Mesenchymal stem cell (in vitro differentiated cells and primary cell): ENCODE results near the gene TSHZ3.

Source experiments
- DNase-seq: peaks from one replicate; pipeline ENCODE4 v3.0.0-alpha.2; 2013
- H2AFZ ChIP-seq: one replicate; pipeline ENCODE4 v1.6.1; 2013; ENCODE audit warnings: low read depth, mild to moderate bottlenecking, control low read depth, inconsistent platforms, low read length, moderate library complexity
- H2AK5ac ChIP-seq: 2 replicates; pipeline ENCODE4 v1.6.1; 2013; ENCODE audit warnings: low read length, moderate library complexity, mild to moderate bottlenecking, inconsistent platforms; ENCODE audit not compliant: severe bottlenecking
- H2BK120ac ChIP-seq: one replicate; pipeline ENCODE4 v1.6.1; 2013; ENCODE audit warnings: low read depth, mild to moderate bottlenecking, inconsistent platforms, low read length, moderate library complexity
- H2BK12ac ChIP-seq, 2 experiments: one replicate each; pipeline ENCODE4 v1.6.1; 2013; ENCODE audit warnings: inconsistent platforms in 2 of 2, low read length in 2 of 2, mild to moderate bottlenecking in 2 of 2, moderate library complexity in 2 of 2, control low read depth in 1 of 2
- H2BK15ac ChIP-seq: one replicate; pipeline ENCODE4 v1.6.1; 2013; ENCODE audit warnings: mild to moderate bottlenecking, low read depth, inconsistent platforms; ENCODE audit not compliant: poor library complexity, severe bottlenecking
- H2BK5ac ChIP-seq: 2 replicates; pipeline ENCODE4 v1.6.1; 2013; ENCODE audit warnings: low read depth, mild to moderate bottlenecking, low read length, control low read depth, inconsistent platforms; ENCODE audit not compliant: poor library complexity, severe bottlenecking
- H3K14ac ChIP-seq, 2 experiments: one replicate each; pipeline ENCODE4 v1.6.1; 2013; ENCODE audit warnings: inconsistent platforms in 2 of 2, low read length in 2 of 2, control low read depth in 1 of 2, mild to moderate bottlenecking in 1 of 2, moderate library complexity in 1 of 2
- H3K18ac ChIP-seq, 2 experiments: one replicate each; pipeline ENCODE4 v1.6.1; 2013; ENCODE audit warnings: inconsistent platforms in 2 of 2, low read length in 2 of 2, control low read depth in 1 of 2, low read depth in 1 of 2, mild to moderate bottlenecking in 1 of 2
- H3K23ac ChIP-seq, 2 experiments: one replicate each; pipeline ENCODE4 v1.6.1; 2013; ENCODE audit warnings: inconsistent platforms in 2 of 2, low read length in 2 of 2, mild to moderate bottlenecking in 2 of 2, moderate library complexity in 2 of 2, control low read depth in 1 of 2
- H3K27ac ChIP-seq: 2 replicates; pipeline ENCODE4 v1.5.1; 2013; ENCODE audit warnings: mild to moderate bottlenecking, moderate library complexity, low read length, control low read depth, inconsistent platforms; ENCODE audit not compliant: poor library complexity, severe bottlenecking
- H3K27me3 ChIP-seq, 2 experiments: 2 replicates each; pipeline versions ENCODE4 v1.6.1 to v1.7.0; 2013; ENCODE audit warnings: low read length in 2 of 2, mild to moderate bottlenecking in 2 of 2, moderate library complexity in 2 of 2, control low read depth in 1 of 2, inconsistent platforms in 1 of 2; ENCODE audit not compliant: control insufficient read depth in 1 of 2, insufficient read depth in 1 of 2
- H3K36me3 ChIP-seq, 2 experiments: 2 replicates each; pipeline versions ENCODE4 v1.6.1 to v1.7.0; 2013; ENCODE audit warnings: low read length in 2 of 2, control low read depth in 1 of 2, inconsistent platforms in 1 of 2, low read depth in 1 of 2, mild to moderate bottlenecking in 1 of 2; ENCODE audit not compliant: insufficient read depth in 2 of 2, control insufficient read depth in 1 of 2
- H3K4ac ChIP-seq, 2 experiments: one replicate each; pipeline ENCODE4 v1.6.1; 2013; ENCODE audit warnings: inconsistent platforms in 2 of 2, low read length in 2 of 2, mild to moderate bottlenecking in 2 of 2, moderate library complexity in 2 of 2, control low read depth in 1 of 2, low read depth in 1 of 2
- H3K4me1 ChIP-seq: 2 replicates; pipeline ENCODE4 v1.6.1; 2013; ENCODE audit warnings: low read depth, low read length, control low read depth; ENCODE audit not compliant: control insufficient read depth, insufficient read depth
- H3K4me2 ChIP-seq: 2 replicates; pipeline ENCODE4 v1.6.1; 2013; ENCODE audit warnings: low read length, mild to moderate bottlenecking, inconsistent platforms; ENCODE audit not compliant: poor library complexity, severe bottlenecking
- H3K4me3 ChIP-seq, 2 experiments: 2 replicates each; pipeline versions ENCODE4 v1.5.1 to v1.7.0; 2013; ENCODE audit warnings: low read length in 2 of 2, mild to moderate bottlenecking in 2 of 2, control low read depth in 1 of 2, low read depth in 1 of 2; ENCODE audit not compliant: insufficient read depth in 1 of 2
- H3K79me1 ChIP-seq: replicated peaks from 2 replicates; pipeline ENCODE4 v1.6.1; 2013; ENCODE audit warnings: mild to moderate bottlenecking, control low read depth, low read length, inconsistent platforms; ENCODE audit not compliant: poor library complexity, severe bottlenecking
- H3K9ac ChIP-seq: 2 replicates; pipeline ENCODE4 v1.7.0; 2013; ENCODE audit warnings: mild to moderate bottlenecking, low read length, moderate library complexity
- H3K9me3 ChIP-seq: 2 replicates; pipeline ENCODE4 v1.7.0; 2013; ENCODE audit warnings: mild to moderate bottlenecking, low read length; ENCODE audit not compliant: control insufficient read depth
- H4K8ac ChIP-seq: one replicate; pipeline ENCODE4 v1.6.1; 2013; ENCODE audit warnings: inconsistent platforms, mild to moderate bottlenecking, low read length, moderate library complexity
- H4K91ac ChIP-seq: one replicate; pipeline ENCODE4 v1.6.1; 2013; ENCODE audit warnings: mild to moderate bottlenecking, low read length, inconsistent platforms
- WGBS: methylation state at CpG from one replicate; pipeline ENCODE4 v1.1.7; 2013; ENCODE audit warnings: mixed read lengths; 5-methylcytosine and 5-hydroxymethylcytosine counted together

TSHZ3 gene

GRCh38 chr19:31385744-31386143 is 36.5 kb upstream of the TSHZ3 start:
- Histone ChIP-seq H3K14ac (no peak overlapping the region), H4K8ac (no peak overlapping the region), H3K4me2 (no peak overlapping the region), H2AFZ (no peak overlapping the region), H3K23ac (no peak overlapping the region), H3K9me3 (no peaks in the 10 kb centered on the region), H3K4me1 (no peaks in the 10 kb centered on the region), H3K27me3 (no peaks in the 10 kb centered on the region), H2BK12ac (no peak overlapping the region), H3K4me3 (no peak overlapping the region), H2BK15ac (no peak overlapping the region), H3K36me3 (no peaks in the 10 kb centered on the region), H4K91ac (no peak overlapping the region), H3K18ac (no peak overlapping the region), H2BK120ac (no peak overlapping the region), H3K9ac (no peak overlapping the region), H3K27ac (no peak overlapping the region), H3K4ac (no peak overlapping the region), H3K79me1 (no peaks in the 10 kb centered on the region), H2AK5ac (no peak overlapping the region), H2BK5ac (no peak overlapping the region)
- 98% methylated on average over 1 of the region's 1 CpG for WGBS
- no peak for DNase-seq

GRCh38 chr19:31383553-31383952 is 34.3 kb upstream of the TSHZ3 start:
- Histone ChIP-seq H3K4ac (no peak overlapping the region), H2BK12ac (no peak overlapping the region), H3K4me3 (no peak overlapping the region), H3K23ac (no peak overlapping the region), H3K18ac (no peak overlapping the region), H3K27ac (no peak overlapping the region), H3K9ac (no peak overlapping the region), H2BK120ac (no peak overlapping the region), H3K79me1 (no peaks in the 10 kb centered on the region), H4K8ac (no peak overlapping the region), H3K36me3 (no peaks in the 10 kb centered on the region), H3K9me3 (no peaks in the 10 kb centered on the region), H2AFZ (no peak overlapping the region), H2BK5ac (no peak overlapping the region), H3K4me2 (no peak overlapping the region), H2AK5ac (no peak overlapping the region), H3K4me1 (no peaks in the 10 kb centered on the region), H3K14ac (no peak overlapping the region), H2BK15ac (no peak overlapping the region), H3K27me3 (no peaks in the 10 kb centered on the region), H4K91ac (peak overlapping the region; percentile 29)
- DNase-seq = no peak
- WGBS = 100% methylated on average over 1 of the region's 1 CpG

DNA sequence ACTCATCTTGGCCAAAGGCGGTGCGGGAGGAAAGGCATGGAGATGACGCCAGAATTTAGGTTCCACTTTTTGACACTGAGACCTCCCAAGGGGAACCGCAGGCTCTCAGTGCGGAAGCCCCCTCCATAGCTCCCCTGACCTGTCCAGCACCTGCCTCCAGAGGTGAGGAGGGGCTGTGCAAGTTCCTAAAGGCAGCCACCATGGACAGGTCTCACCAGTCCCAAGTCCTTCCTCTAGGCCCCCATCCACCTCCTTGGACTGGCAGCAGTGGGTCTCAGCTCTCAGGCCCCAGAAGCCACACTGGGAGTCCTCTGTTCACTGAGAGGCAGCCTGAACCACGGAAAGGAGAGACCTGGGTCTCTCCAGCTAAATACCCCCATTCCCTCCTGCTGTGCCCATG is 31.6 kb upstream of the TSHZ3 start:
- H3K4ac ChIP-seq = no peak overlapping the region
- no peaks in the 10 kb centered on the region for H3K79me1 ChIP-seq
- no peak overlapping the region for H3K9ac ChIP-seq
- no peaks in the 10 kb centered on the region for H3K36me3 ChIP-seq
- peak overlapping the region; percentile 29 for H4K8ac ChIP-seq
- no peak overlapping the region for H2AFZ ChIP-seq
- no peak overlapping the region for H3K27ac ChIP-seq
- H2BK15ac ChIP-seq = no peak overlapping the region
- H3K14ac ChIP-seq = peak overlapping the region in 1 of 2 experiments; percentile 78
- no peak overlapping the region for H4K91ac ChIP-seq
- H2BK120ac ChIP-seq = no peak overlapping the region
- WGBS = 97% methylated on average over 6 of the region's 6 CpGs
- H3K4me1 ChIP-seq = no peaks in the 10 kb centered on the region
- H2BK12ac ChIP-seq = peak overlapping the region; percentile 9 to 45
- no peak overlapping the region for H2AK5ac ChIP-seq
- H3K18ac ChIP-seq = peak overlapping the region in 1 of 2 experiments; percentile 61
- no peak overlapping the region for H3K4me3 ChIP-seq
- H3K23ac ChIP-seq = no peak overlapping the region
- no peak overlapping the region for H3K4me2 ChIP-seq
- H3K27me3 ChIP-seq = no peaks in the 10 kb centered on the region
- no peak overlapping the region for H2BK5ac ChIP-seq
- no peaks in the 10 kb centered on the region for H3K9me3 ChIP-seq
- no peak for DNase-seq

- Histone ChIP-seq H3K36me3 (peaks cover 0 to 7% of the 10 kb centered on the region in 2 experiments), H3K27ac (no peak overlapping the region), H2BK120ac (no peak overlapping the region), H3K14ac (no peak overlapping the region), H2AFZ (no peak overlapping the region), H3K9me3 (peaks cover 4% of the 10 kb centered on the region), H2BK12ac (no peak overlapping the region), H3K4ac (peak overlapping the region in 1 of 2 experiments; percentile 20), H3K4me1 (no peaks in the 10 kb centered on the region), H4K8ac (no peak overlapping the region), H3K4me3 (no peak overlapping the region), H3K18ac (peak overlapping the region in 1 of 2 experiments; percentile 73), H3K23ac (no peak overlapping the region), H2AK5ac (no peak overlapping the region), H2BK5ac (no peak overlapping the region), H3K4me2 (no peak overlapping the region), H2BK15ac (no peak overlapping the region), H3K9ac (peak overlapping the region; percentile 62), H4K91ac (no peak overlapping the region), H3K27me3 (no peaks in the 10 kb centered on the region), H3K79me1 (no peaks in the 10 kb centered on the region)
- 0% methylated on average over 4 of the region's 4 CpGs for WGBS
- peak; percentile 92 for DNase-seq
Measured at GRCh38 chr19:31378404-31378803, 29.2 kb upstream of the TSHZ3 start.
